Neural cell (in vitro differentiated cells): ENCODE data around the gene FRMD4A. TPM values are rescaled to one million over a fixed set of nuclear protein-coding genes. Genes with fewer than 3 reads are reported as not detected.

Source experiments
- H2AFZ ChIP-seq: fragments of 200-600, 300-800 bp; sonication (generic), shearing (Covaris generic); 2 replicates; pipeline ENCODE4 v1.6.0; 2014; ENCODE audit warnings: low read depth, mild to moderate bottlenecking, antibody characterized with exemption, low read length, moderate library complexity
- H3F3A ChIP-seq: fragments of 200-600 bp; shearing (Covaris generic); 2 replicates; pipeline ENCODE4 v1.6.1; 2016; ENCODE audit warnings: mild to moderate bottlenecking, moderate library complexity, mixed read lengths, antibody characterized with exemption, low read length; ENCODE audit not compliant: insufficient read depth, poor library complexity, severe bottlenecking
- H3K27ac ChIP-seq: fragments of 200-600, 300-800 bp; sonication (generic), shearing (Covaris generic); 2 replicates; pipeline ENCODE4 v1.5.1; 2014; ENCODE audit warnings: mild to moderate bottlenecking, low read length, moderate library complexity
- H3K27me3 ChIP-seq: fragments of 300-800, 200-600 bp; sonication (generic), shearing (Covaris generic); 2 replicates; pipeline ENCODE4 v1.6.0; 2014; ENCODE audit warnings: mild to moderate bottlenecking, low read depth, low read length, moderate library complexity; ENCODE audit not compliant: insufficient read depth
- H3K36me3 ChIP-seq: fragments of 300-800, 200-600 bp; sonication (generic), shearing (Covaris generic); 2 replicates; pipeline ENCODE4 v1.5.1; 2014; ENCODE audit warnings: mild to moderate bottlenecking, antibody characterized with exemption, low read length, moderate library complexity; ENCODE audit not compliant: insufficient read depth
- H3K4me2 ChIP-seq: fragments of 300-800, 200-600 bp; sonication (generic), shearing (Covaris generic); 2 replicates; pipeline ENCODE4 v1.6.0; 2014; ENCODE audit warnings: mild to moderate bottlenecking, low read length
- H3K4me3 ChIP-seq: fragments of 300-800, 200-600 bp; sonication (generic), shearing (Covaris generic); 2 replicates; pipeline ENCODE4 v1.5.1; 2014; ENCODE audit warnings: mild to moderate bottlenecking, low read length, moderate library complexity
- H3K79me2 ChIP-seq: fragments of 200-600 bp; shearing (Covaris generic); replicated peaks from 2 replicates; pipeline ENCODE4 v1.6.0; 2014; ENCODE audit warnings: mild to moderate bottlenecking, low read length, moderate library complexity; ENCODE audit not compliant: insufficient read depth
- H3K9ac ChIP-seq: fragments of 300-800, 200-600 bp; sonication (generic), shearing (Covaris generic); 2 replicates; pipeline ENCODE4 v1.6.1; 2016; ENCODE audit warnings: mild to moderate bottlenecking, low read length, mixed read lengths
- H3K9me2 ChIP-seq: fragments of 200-600 bp; shearing (Covaris generic); 2 replicates; pipeline ENCODE4 v1.6.1; 2016; ENCODE audit warnings: mild to moderate bottlenecking, low read length, mixed read lengths; ENCODE audit not compliant: insufficient read depth
- H3K9me3 ChIP-seq: fragments of 200-600, 300-800 bp; sonication (generic), shearing (Covaris generic); 2 replicates; pipeline ENCODE4 v1.6.1; 2016; ENCODE audit warnings: mild to moderate bottlenecking, mixed run types, low read length, moderate library complexity, mixed read lengths
- H4K20me1 ChIP-seq: fragments of 200-600 bp; shearing (Covaris generic); 2 replicates; pipeline ENCODE4 v1.6.1; 2016; ENCODE audit warnings: mild to moderate bottlenecking, mixed run types; ENCODE audit not compliant: insufficient read depth
- EP300 ChIP-seq: fragments of 450-650 bp; conservative IDR thresholded peaks from 2 replicates; pipeline ENCODE4 v1.6.1; 2014; ENCODE audit warnings: antibody characterized with exemption, mild to moderate bottlenecking, moderate library complexity; ENCODE audit not compliant: poor library complexity, severe bottlenecking
- EZH2 ChIP-seq: fragments of 200-600, 300-800 bp; shearing (Covaris generic), sonication (generic); IDR thresholded peaks from 2 replicates; pipeline ENCODE4 v1.6.1; 2014; ENCODE audit warnings: antibody characterized with exemption, low read length, borderline replicate concordance, mild to moderate bottlenecking; ENCODE audit not compliant: insufficient read depth, poor library complexity, severe bottlenecking
- MXI1 ChIP-seq: fragments of 450-650 bp; conservative IDR thresholded peaks from 2 replicates; pipeline ENCODE4 v1.6.1; 2014; ENCODE audit warnings: antibody characterized with exemption, mild to moderate bottlenecking; ENCODE audit not compliant: poor library complexity, severe bottlenecking
- POLR2AphosphoS5 ChIP-seq: IDR thresholded peaks from 2 replicates; pipeline ENCODE4 v1.6.1; 2012
- RAD21 ChIP-seq: fragments of 450-650 bp; conservative IDR thresholded peaks from 2 replicates; pipeline ENCODE4 v1.6.1; 2014; ENCODE audit warnings: antibody characterized with exemption, mild to moderate bottlenecking, moderate library complexity
- SMC3 ChIP-seq: fragments of 450-650 bp; conservative IDR thresholded peaks from 2 replicates; pipeline ENCODE4 v1.6.1; 2014; ENCODE audit warnings: antibody characterized with exemption, mild to moderate bottlenecking, moderate library complexity; ENCODE audit not compliant: poor library complexity
- TAF1 ChIP-seq: IDR thresholded peaks from 2 replicates; pipeline ENCODE4 v1.6.1; 2012; ENCODE audit warnings: low read depth
- polyA plus RNA-seq: library from polyadenylated mRNA; depleted of rRNA; stranded (reverse); fragments of >200 nt; gene quantifications from 2 replicates; pipeline ENCODE4 v1.2.3, GENCODE V29; 2014
- TF ChIP-seq, protein P1 (sequence below): IDR thresholded peaks from 2 replicates; pipeline ENCODE4 v1.6.1; 2012; ENCODE audit warnings: borderline replicate concordance
- TF ChIP-seq, protein P2 (sequence below): fragments of 450-650 bp; IDR thresholded peaks from 2 replicates; pipeline ENCODE4 v1.5.1; 2014; ENCODE audit warnings: antibody characterized with exemption, mild to moderate bottlenecking, moderate library complexity; ENCODE audit not compliant: poor library complexity, severe bottlenecking

FRMD4A gene
- polyA plus RNA-seq, 1 donor from 2014 or later: 36.5 TPM

DNA sequence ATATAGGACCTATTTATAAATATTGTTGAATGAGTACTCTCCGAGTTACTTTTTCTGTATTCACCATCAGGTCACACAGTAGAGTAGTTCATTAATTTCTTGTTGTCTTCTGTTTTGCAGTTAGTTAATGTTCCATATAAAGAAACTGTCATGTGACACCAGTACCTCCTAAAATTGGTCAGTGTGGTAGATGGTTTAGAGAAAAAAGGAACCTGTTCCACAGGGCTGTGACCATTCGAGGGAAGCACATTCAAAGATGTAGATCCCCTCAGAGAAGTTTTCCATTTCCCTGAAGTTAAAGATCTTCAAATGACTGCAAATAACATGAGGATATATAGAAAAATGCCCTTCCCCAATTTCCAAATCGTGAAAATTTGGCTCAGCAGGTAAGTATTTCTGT is 698.3 kb downstream of the FRMD4A start:
- H3K9ac ChIP-seq: no peak overlapping the region
- H3K36me3 ChIP-seq: no peaks in the 10 kb centered on the region
- no peaks in the 10 kb centered on the region for H3K27me3 ChIP-seq
- no peaks in the 10 kb centered on the region for H3F3A ChIP-seq
- H4K20me1 ChIP-seq: no peaks in the 10 kb centered on the region
- no peak overlapping the region for H3K27ac ChIP-seq
- H3K79me2 ChIP-seq: no peaks in the 10 kb centered on the region
- H3K9me2 ChIP-seq: no peaks in the 10 kb centered on the region
- no peak overlapping the region for H2AFZ ChIP-seq
- no peak for TF ChIP-seq EP300
- no peak for TF ChIP-seq EZH2
- no peaks in the 10 kb centered on the region for H3K9me3 ChIP-seq
- H3K4me2 ChIP-seq: no peak overlapping the region
- no peak overlapping the region for H3K4me3 ChIP-seq

DNA sequence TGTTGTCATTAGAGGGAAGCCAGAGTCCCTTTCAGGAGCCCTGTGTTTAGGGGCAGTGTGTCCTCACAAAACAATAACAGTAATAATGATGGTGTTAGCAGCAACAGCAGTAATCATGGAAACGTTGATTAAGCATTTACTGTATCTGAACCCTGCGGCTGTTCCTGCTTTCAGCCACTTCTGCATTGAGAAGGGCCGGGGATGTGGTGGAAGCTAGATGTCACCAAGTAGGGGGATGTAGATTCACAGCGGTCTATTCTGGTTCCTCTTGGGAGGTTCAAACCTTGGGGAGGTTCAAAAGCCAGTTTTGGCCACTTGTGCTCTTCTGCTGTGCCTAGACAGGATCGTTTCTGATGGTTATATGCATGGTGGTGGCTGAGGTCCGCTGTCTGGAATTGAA is 699.1 kb downstream of the FRMD4A start:
- no peak overlapping the region for H2AFZ ChIP-seq
- H3K27ac ChIP-seq: no peak overlapping the region
- no peaks in the 10 kb centered on the region for H3K9me2 ChIP-seq
- no peaks in the 10 kb centered on the region for H3K9me3 ChIP-seq
- no peaks in the 10 kb centered on the region for H3K79me2 ChIP-seq
- H3K27me3 ChIP-seq: no peaks in the 10 kb centered on the region
- H4K20me1 ChIP-seq: no peaks in the 10 kb centered on the region
- H3K36me3 ChIP-seq: no peaks in the 10 kb centered on the region
- H3K9ac ChIP-seq: no peak overlapping the region
- H3F3A ChIP-seq: no peaks in the 10 kb centered on the region
- no peak overlapping the region for H3K4me2 ChIP-seq
- no peak for TF ChIP-seq RAD21
- no peak for TF ChIP-seq MXI1
- TF ChIP-seq POLR2AphosphoS5: no peak
- no peak for TF ChIP-seq TAF1
- no peak for TF ChIP-seq EP300
- no peak for TF ChIP-seq EZH2
- TF ChIP-seq, protein P1, sequence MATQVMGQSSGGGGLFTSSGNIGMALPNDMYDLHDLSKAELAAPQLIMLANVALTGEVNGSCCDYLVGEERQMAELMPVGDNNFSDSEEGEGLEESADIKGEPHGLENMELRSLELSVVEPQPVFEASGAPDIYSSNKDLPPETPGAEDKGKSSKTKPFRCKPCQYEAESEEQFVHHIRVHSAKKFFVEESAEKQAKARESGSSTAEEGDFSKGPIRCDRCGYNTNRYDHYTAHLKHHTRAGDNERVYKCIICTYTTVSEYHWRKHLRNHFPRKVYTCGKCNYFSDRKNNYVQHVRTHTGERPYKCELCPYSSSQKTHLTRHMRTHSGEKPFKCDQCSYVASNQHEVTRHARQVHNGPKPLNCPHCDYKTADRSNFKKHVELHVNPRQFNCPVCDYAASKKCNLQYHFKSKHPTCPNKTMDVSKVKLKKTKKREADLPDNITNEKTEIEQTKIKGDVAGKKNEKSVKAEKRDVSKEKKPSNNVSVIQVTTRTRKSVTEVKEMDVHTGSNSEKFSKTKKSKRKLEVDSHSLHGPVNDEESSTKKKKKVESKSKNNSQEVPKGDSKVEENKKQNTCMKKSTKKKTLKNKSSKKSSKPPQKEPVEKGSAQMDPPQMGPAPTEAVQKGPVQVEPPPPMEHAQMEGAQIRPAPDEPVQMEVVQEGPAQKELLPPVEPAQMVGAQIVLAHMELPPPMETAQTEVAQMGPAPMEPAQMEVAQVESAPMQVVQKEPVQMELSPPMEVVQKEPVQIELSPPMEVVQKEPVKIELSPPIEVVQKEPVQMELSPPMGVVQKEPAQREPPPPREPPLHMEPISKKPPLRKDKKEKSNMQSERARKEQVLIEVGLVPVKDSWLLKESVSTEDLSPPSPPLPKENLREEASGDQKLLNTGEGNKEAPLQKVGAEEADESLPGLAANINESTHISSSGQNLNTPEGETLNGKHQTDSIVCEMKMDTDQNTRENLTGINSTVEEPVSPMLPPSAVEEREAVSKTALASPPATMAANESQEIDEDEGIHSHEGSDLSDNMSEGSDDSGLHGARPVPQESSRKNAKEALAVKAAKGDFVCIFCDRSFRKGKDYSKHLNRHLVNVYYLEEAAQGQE: no peak
- no peak for TF ChIP-seq SMC3
- TF ChIP-seq, protein P2, sequence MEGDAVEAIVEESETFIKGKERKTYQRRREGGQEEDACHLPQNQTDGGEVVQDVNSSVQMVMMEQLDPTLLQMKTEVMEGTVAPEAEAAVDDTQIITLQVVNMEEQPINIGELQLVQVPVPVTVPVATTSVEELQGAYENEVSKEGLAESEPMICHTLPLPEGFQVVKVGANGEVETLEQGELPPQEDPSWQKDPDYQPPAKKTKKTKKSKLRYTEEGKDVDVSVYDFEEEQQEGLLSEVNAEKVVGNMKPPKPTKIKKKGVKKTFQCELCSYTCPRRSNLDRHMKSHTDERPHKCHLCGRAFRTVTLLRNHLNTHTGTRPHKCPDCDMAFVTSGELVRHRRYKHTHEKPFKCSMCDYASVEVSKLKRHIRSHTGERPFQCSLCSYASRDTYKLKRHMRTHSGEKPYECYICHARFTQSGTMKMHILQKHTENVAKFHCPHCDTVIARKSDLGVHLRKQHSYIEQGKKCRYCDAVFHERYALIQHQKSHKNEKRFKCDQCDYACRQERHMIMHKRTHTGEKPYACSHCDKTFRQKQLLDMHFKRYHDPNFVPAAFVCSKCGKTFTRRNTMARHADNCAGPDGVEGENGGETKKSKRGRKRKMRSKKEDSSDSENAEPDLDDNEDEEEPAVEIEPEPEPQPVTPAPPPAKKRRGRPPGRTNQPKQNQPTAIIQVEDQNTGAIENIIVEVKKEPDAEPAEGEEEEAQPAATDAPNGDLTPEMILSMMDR: no peak
- no peak overlapping the region for H3K4me3 ChIP-seq

DNA sequence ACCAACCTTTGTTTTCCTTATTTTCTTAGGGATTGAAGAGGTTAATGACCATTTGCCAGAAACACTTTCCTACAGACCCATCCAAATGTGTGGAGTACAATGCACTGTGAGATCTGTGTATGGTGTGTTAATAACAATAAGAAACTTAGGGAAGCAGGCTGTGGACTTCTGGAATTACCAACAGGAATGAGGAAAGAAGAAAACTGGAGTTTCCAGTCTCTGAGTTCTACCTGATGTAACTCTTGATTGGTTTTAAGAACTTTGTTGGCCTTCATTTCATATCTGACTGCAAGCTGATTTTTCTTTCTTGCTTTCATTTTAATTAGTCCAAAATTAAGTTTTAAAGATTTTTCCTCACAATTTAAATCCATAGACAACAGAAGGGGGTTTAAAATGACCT is 700.5 kb downstream of the FRMD4A start:
- H3K27ac ChIP-seq: no peak overlapping the region
- no peaks in the 10 kb centered on the region for H3K36me3 ChIP-seq
- H3K9me3 ChIP-seq: no peaks in the 10 kb centered on the region
- H4K20me1 ChIP-seq: no peaks in the 10 kb centered on the region
- no peaks in the 10 kb centered on the region for H3F3A ChIP-seq
- H3K79me2 ChIP-seq: no peaks in the 10 kb centered on the region
- no peak overlapping the region for H3K4me3 ChIP-seq
- H3K9me2 ChIP-seq: no peaks in the 10 kb centered on the region
- no peak overlapping the region for H3K4me2 ChIP-seq
- H3K9ac ChIP-seq: no peak overlapping the region
- TF ChIP-seq, protein P2: no peak
- H2AFZ ChIP-seq: no peak overlapping the region
- H3K27me3 ChIP-seq: no peaks in the 10 kb centered on the region
